Measurements from ENCODE around the gene COA5.

DNA sequence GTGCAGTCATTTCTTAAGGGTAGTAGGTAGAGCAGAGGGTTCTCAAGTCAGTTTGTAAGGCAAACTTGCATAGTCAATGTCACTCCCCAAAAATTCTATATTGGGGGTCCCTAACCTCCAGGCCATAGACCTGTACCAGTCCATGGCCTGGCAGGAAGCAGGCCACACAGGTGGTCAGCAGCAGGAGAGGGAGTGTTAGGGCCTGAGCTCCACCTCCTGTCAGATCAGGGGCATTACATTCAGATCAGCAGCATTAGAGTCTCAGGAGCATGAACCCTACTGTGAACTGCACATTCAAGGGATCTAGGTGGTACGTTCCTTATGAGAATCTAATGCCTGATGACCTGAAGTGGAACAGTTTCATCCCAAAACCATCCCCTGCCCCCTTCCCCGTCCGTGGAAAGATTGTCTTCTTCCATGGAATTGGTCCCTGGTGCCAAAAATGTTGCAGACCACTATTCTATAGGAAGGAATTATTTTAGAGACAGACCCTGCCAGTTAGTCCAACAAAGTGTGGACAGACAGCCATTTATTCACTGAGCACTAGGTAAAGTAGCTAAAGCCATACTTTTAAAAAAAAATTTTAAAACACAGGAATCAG, 6.7 kb downstream of the COA5 start:
- TF ChIP-seq, protein P1, sequence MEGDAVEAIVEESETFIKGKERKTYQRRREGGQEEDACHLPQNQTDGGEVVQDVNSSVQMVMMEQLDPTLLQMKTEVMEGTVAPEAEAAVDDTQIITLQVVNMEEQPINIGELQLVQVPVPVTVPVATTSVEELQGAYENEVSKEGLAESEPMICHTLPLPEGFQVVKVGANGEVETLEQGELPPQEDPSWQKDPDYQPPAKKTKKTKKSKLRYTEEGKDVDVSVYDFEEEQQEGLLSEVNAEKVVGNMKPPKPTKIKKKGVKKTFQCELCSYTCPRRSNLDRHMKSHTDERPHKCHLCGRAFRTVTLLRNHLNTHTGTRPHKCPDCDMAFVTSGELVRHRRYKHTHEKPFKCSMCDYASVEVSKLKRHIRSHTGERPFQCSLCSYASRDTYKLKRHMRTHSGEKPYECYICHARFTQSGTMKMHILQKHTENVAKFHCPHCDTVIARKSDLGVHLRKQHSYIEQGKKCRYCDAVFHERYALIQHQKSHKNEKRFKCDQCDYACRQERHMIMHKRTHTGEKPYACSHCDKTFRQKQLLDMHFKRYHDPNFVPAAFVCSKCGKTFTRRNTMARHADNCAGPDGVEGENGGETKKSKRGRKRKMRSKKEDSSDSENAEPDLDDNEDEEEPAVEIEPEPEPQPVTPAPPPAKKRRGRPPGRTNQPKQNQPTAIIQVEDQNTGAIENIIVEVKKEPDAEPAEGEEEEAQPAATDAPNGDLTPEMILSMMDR (IDR thresholded peaks at IDR 0.05), result peak; percentile 74
- TF ChIP-seq ZFX (IDR thresholded peaks at IDR 0.05; ENCODE audit: borderline replicate concordance), result no peak

Measured in 22Rv1 (cell line).